PC-9 (cell line): Measurements from ENCODE around the gene UGDH. TPM values are rescaled to one million over a fixed set of nuclear protein-coding genes. Genes with fewer than 3 reads are reported as not detected.
"Not testable (repeated sequence)": the region's sequence is repeated elsewhere in the genome, so short reads cannot be mapped to it uniquely, and the experiment has no call there.

Experiments
- BruUV-seq: library from RNA; stranded (reverse); fragments of 400-500 nt; replicated peaks from 2 replicates; lab custom pipeline; 2021; lab: Mats Ljungman, UMichigan
- CTCF ChIA-PET: fragments of 300-600 bp; sonication (Branson Sonifier 250); formaldehyde crosslinking; loops from one replicate; lab custom pipeline; 2022; ENCODE audit warnings: antibody characterized with exemption; lab: Charles Lee
- POLR2A ChIA-PET: fragments of 300-600 bp; sonication (Branson Sonifier 250); formaldehyde crosslinking; loops from one replicate; lab custom pipeline; 2022; ENCODE audit warnings: antibody characterized with exemption; ENCODE audit not compliant: unreplicated experiment; lab: Charles Lee
- DNase-seq, 2 experiments: peaks; one replicate each; pipeline versions ENCODE4 v3.0.0 to v3.0.0-alpha.2; 2015 to 2022; ENCODE audit warnings: mixed read lengths in 1 of 2
- H2AFZ ChIP-seq: fragments of 200-600 bp; sonication (generic); 2 replicates; pipeline ENCODE4 v1.8.1; 2017; ENCODE audit warnings: antibody characterized with exemption
- H3F3A ChIP-seq: fragments of 200-600 bp; sonication (generic); 2 replicates; pipeline ENCODE4 v1.8.1; 2017; ENCODE audit warnings: antibody characterized with exemption, mild to moderate bottlenecking, low read depth; ENCODE audit not compliant: insufficient read depth
- H3K27ac ChIP-seq: fragments of 200-600 bp; sonication (generic); 2 replicates; pipeline ENCODE4 v1.6.1; 2016; ENCODE audit warnings: mixed run types
- H3K27me3 ChIP-seq: fragments of 200-600 bp; sonication (generic); 2 replicates; pipeline ENCODE4 v1.6.1; 2016; ENCODE audit warnings: low read depth, mixed run types; ENCODE audit not compliant: insufficient read depth
- H3K36me3 ChIP-seq: fragments of 200-600 bp; sonication (generic); 2 replicates; pipeline ENCODE4 v1.6.1; 2016; ENCODE audit warnings: low read depth, mixed run types
- H3K4me1 ChIP-seq: fragments of 200-600 bp; sonication (generic); replicated peaks from 2 replicates; pipeline ENCODE4 v1.6.1; 2016; ENCODE audit warnings: mixed run types; ENCODE audit not compliant: insufficient read depth
- H3K4me2 ChIP-seq: fragments of 200-600 bp; sonication (generic); 2 replicates; pipeline ENCODE4 v1.6.1; 2017; ENCODE audit warnings: mixed run types
- H3K4me3 ChIP-seq: fragments of 200-600 bp; sonication (generic); 2 replicates; pipeline ENCODE4 v1.6.1; 2016; ENCODE audit warnings: mixed run types
- H3K79me2 ChIP-seq: fragments of 200-600 bp; sonication (generic); 2 replicates; pipeline ENCODE4 v1.6.1; 2017; ENCODE audit warnings: low read depth, mixed run types
- H3K9me2 ChIP-seq: fragments of 200-600 bp; sonication (generic); 2 replicates; pipeline ENCODE4 v1.8.1; 2017; ENCODE audit warnings: mild to moderate bottlenecking; ENCODE audit not compliant: insufficient read depth
- H3K9me3 ChIP-seq: fragments of 200-600 bp; sonication (generic); 2 replicates; pipeline ENCODE4 v1.8.1; 2016; ENCODE audit warnings: low read depth; ENCODE audit not compliant: insufficient read depth
- H4K20me1 ChIP-seq: fragments of 200-600 bp; sonication (generic); 2 replicates; pipeline ENCODE4 v1.8.1; 2017; ENCODE audit not compliant: insufficient read depth
- EZH2 ChIP-seq: fragments of 200-600 bp; sonication (generic); IDR thresholded peaks from 2 replicates; pipeline ENCODE4 v1.8.0; 2017; ENCODE audit warnings: antibody characterized with exemption, low read depth
- intact Hi-C: fragments of 100-400 bp; cut with micrococcal nuclease; formaldehyde crosslinking; loops from one replicate; pipeline ENCODE4 v1.10.0; 2022; ENCODE audit not compliant: unreplicated experiment
- total RNA-seq: library from RNA; stranded (reverse); gene quantifications from 2 replicates; pipeline ENCODE4 v1.2.3, GENCODE V29; 2021
- TF ChIP-seq, protein P1 (sequence below): fragments of 200-600 bp; sonication (generic); conservative IDR thresholded peaks from 2 replicates; pipeline ENCODE4 v1.6.1; 2017; ENCODE audit warnings: mixed run types, antibody characterized with exemption, mild to moderate bottlenecking, moderate library complexity

Gene UGDH
- total RNA-seq, 1 experiment from 2014 or later = 98.5 TPM

DNA sequence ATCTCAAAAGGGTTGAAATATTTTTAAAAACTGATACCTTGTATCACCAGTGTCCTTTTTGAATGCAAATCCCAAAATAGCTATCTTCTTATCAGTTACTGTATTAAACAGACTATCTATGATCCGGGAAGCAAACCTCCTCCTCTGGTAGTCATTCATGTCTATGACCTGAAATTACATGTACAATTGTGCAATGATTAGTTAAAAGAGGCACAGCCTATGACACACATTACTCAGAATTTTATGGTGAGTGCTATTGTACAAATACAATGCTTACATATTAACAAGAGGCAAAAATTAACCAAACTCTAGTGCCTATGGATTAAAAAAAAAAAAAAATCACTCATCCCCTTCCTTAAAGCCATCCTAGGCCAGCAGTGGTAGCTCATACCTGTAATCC lies 21.7 kb downstream of the UGDH start:
- H3K4me2 ChIP-seq = no peak overlapping the region
- no peak overlapping the region for H3K27ac ChIP-seq
- no TSS peak for BruUV-seq
- H3K4me3 ChIP-seq = no peak overlapping the region
- intact Hi-C loops = no loop called here
- CTCF ChIA-PET = no interaction called here
- no peaks in the 10 kb centered on the region for H3K9me3 ChIP-seq
- H3K4me1 ChIP-seq = no peaks in the 10 kb centered on the region
- H2AFZ ChIP-seq = no peak overlapping the region
- TF ChIP-seq, protein P1, sequence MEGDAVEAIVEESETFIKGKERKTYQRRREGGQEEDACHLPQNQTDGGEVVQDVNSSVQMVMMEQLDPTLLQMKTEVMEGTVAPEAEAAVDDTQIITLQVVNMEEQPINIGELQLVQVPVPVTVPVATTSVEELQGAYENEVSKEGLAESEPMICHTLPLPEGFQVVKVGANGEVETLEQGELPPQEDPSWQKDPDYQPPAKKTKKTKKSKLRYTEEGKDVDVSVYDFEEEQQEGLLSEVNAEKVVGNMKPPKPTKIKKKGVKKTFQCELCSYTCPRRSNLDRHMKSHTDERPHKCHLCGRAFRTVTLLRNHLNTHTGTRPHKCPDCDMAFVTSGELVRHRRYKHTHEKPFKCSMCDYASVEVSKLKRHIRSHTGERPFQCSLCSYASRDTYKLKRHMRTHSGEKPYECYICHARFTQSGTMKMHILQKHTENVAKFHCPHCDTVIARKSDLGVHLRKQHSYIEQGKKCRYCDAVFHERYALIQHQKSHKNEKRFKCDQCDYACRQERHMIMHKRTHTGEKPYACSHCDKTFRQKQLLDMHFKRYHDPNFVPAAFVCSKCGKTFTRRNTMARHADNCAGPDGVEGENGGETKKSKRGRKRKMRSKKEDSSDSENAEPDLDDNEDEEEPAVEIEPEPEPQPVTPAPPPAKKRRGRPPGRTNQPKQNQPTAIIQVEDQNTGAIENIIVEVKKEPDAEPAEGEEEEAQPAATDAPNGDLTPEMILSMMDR = no peak
- TF ChIP-seq EZH2 = no peak
- H3K36me3 ChIP-seq = peaks cover 81% of the 10 kb centered on the region
- no peaks in the 10 kb centered on the region for H3K9me2 ChIP-seq
- no peak for DNase-seq
- peaks cover 14% of the 10 kb centered on the region; the same call in 1 of the 2 replicates for H3K79me2 ChIP-seq
- peaks cover 68% of the 10 kb centered on the region for H3F3A ChIP-seq
- POLR2A ChIA-PET = interaction anchor here (0.6 kb wide), 1 partner anchor 162 kb away, joined by 14 read pairs; no protein-coding TSS in a partner anchor
- H4K20me1 ChIP-seq = no peaks in the 10 kb centered on the region
- H3K27me3 ChIP-seq = no peaks in the 10 kb centered on the region

DNA sequence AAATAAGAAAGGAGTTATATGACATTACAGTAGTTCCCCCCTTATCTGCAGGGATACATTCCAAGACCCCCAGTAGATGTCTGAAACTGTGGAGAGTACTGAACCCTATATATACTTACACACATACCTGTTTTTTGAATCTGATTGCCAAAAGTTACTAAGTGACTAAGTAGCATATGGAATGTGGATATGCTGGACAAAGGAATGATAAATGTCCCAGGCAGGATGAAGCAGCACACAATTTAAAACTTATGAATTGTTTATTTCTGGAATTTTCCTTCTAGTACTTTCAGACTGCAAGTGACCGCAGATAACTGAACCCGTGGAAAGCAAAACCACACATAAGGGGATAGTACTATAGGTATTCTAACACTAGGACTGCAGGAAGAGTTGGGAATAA lies 22.7 kb downstream of the UGDH start:
- peaks cover 9% of the 10 kb centered on the region; the same call in 1 of the 2 replicates for H3K79me2 ChIP-seq
- intact Hi-C loops = no loop called here
- TF ChIP-seq EZH2 = no peak
- TF ChIP-seq, protein P1 = no peak
- peaks cover 71% of the 10 kb centered on the region for H3F3A ChIP-seq
- H3K36me3 ChIP-seq = peaks cover 79% of the 10 kb centered on the region
- no peak overlapping the region for H3K4me3 ChIP-seq
- H4K20me1 ChIP-seq = no peaks in the 10 kb centered on the region
- no peaks in the 10 kb centered on the region for H3K9me3 ChIP-seq
- no peaks in the 10 kb centered on the region for H3K4me1 ChIP-seq
- ChIA-PET CTCF (no interaction called here), POLR2A (no interaction called here)
- H3K9me2 ChIP-seq = no peaks in the 10 kb centered on the region
- no peak overlapping the region for H2AFZ ChIP-seq
- BruUV-seq = no TSS peak
- no peak for DNase-seq
- H3K27ac ChIP-seq = no peak overlapping the region
- H3K4me2 ChIP-seq = no peak overlapping the region
- no peaks in the 10 kb centered on the region for H3K27me3 ChIP-seq

DNA sequence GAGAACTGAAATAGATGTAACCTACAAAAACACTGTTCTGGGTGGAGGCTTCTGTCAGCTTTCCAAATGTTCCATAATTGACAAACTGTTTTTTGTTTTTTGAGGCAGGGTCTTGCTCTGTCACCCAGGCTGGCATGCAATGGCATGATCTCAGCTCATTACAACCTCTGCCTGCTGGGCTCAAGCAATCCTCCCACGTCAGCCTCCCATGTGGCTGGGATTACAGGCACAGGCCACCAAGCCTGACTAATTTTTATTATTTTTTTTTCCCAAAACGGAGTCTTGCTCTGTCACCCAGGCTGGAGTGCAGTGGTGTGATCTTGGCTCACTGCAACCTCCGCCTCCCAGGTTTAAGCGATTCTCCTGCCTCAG lies 24.6 kb downstream of the UGDH start:
- not testable (repeated sequence) for H3K4me2 ChIP-seq

More for the DNA sequence above, 24.6 kb downstream of the UGDH start:
- H3K27me3 ChIP-seq, CTCF ChIA-PET, H4K20me1 ChIP-seq, H3K9me2 ChIP-seq, intact Hi-C loops, BruUV-seq, H3K4me3 ChIP-seq, H3K79me2 ChIP-seq, H3K4me1 ChIP-seq, POLR2A ChIA-PET, H3K9me3 ChIP-seq, H2AFZ ChIP-seq, DNase-seq: not testable (repeated sequence)
- Histone ChIP-seq H3K27ac (peak overlapping the region; percentile 20), H3K36me3 (peaks cover 80% of the 10 kb centered on the region), H3F3A (peaks cover 72% of the 10 kb centered on the region)
